ENCODE results near the gene SELENOT. TPM values are rescaled to one million over a fixed set of nuclear protein-coding genes. Genes with fewer than 3 reads are reported as not detected.

Gene SELENOT
- total RNA-seq, 1 experiment from 2014 or later = 81.6 TPM

GRCh38 chr3:150567328-150567727 is 35.8 kb upstream of the SELENOT start:
- Histone ChIP-seq H3K27me3 (ENCODE audit: insufficient read depth, low read length) (no peaks in the 10 kb centered on the region), H3K9me2 (ENCODE audit: insufficient read depth) (no peaks in the 10 kb centered on the region), H3K4me1 (ENCODE audit: control insufficient read depth in 1 of 2, insufficient read depth in 2 of 2, low read length in 2 of 2) (no peaks in the 10 kb centered on the region), H3K4me3 (replicated peaks in 1 of 2; ENCODE audit: low read depth in 1 of 2, low read length in 2 of 2) (no peak overlapping the region), H3K9ac (ENCODE audit: low read length) (no peak overlapping the region), H3K36me3 (ENCODE audit: control insufficient read depth in 1 of 2, insufficient read depth in 2 of 2, low read length in 2 of 2) (peaks cover 44 to 52% of the 10 kb centered on the region in 2 experiments), H3K27ac (ENCODE audit: low read depth, low read length) (no peak overlapping the region), H2AFZ (ENCODE audit: low read depth, low read length, poor library complexity, severe bottlenecking) (no peak overlapping the region), H3K9me3 (ENCODE audit: control insufficient read depth in 1 of 2, insufficient read depth in 1 of 2, low read depth in 1 of 2, low read length in 2 of 2) (no peaks in the 10 kb centered on the region), H3K4me2 (ENCODE audit: low read length) (no peak overlapping the region), H4K20me1 (ENCODE audit: insufficient read depth) (no peaks in the 10 kb centered on the region), H3K79me2 (ENCODE audit: insufficient read depth, low read length) (peaks cover 24% of the 10 kb centered on the region)
- ChIA-PET POLR2A (no interaction called here), CTCF (no interaction called here), RAD21 (ENCODE audit: low non-redundant PET in 1 of 2, low total read pairs in 2 of 2, uncharacterized antibody in 2 of 2, unreplicated experiment in 2 of 2) (no interaction called here)
- ATAC-seq = no peak
- no peak for DNase-seq (ENCODE audit: low read depth, low spot score)
- intact Hi-C loops (cut with micrococcal nuclease) = no loop called here
- TSS peak; percentile 6 for BruUV-seq (replicated peaks)
- no peak for TF ChIP-seq ATF3 (IDR thresholded peaks at IDR 0.05)
- TF ChIP-seq SRF (IDR thresholded peaks at IDR 0.05; ENCODE audit: low read depth) = no peak
- no peak for TF ChIP-seq RAD21 (IDR thresholded peaks at IDR 0.05; ENCODE audit: low read depth)

GRCh38 chr3:150577855-150578254 is 25.3 kb upstream of the SELENOT start:
- TF ChIP-seq POLR2AphosphoS5 (IDR thresholded peaks at IDR 0.05; ENCODE audit: low read depth, low read length) (no peak), CEBPB (IDR thresholded peaks at IDR 0.05; ENCODE audit: low read depth) (no peak), CTCF (IDR thresholded peaks at IDR 0.05 in 2 of 3, conservative IDR thresholded peaks at IDR 0.05 in 1 of 3; ENCODE audit: borderline replicate concordance in 1 of 3, insufficient read depth in 1 of 3, low read depth in 2 of 3, low read length in 2 of 3) (0 out of 6 replicates have a peak, but pooled peaks of 1 of the 3 experiments have one; percentile 10)
- RAD21 ChIA-PET (ENCODE audit: low non-redundant PET in 1 of 2, low total read pairs in 2 of 2, uncharacterized antibody in 2 of 2, unreplicated experiment in 2 of 2) = no interaction called here
- DNase-seq (ENCODE audit: low read depth, low spot score) = no peak

More at GRCh38 chr3:150577855-150578254, 25.3 kb upstream of the SELENOT start:
- POLR2A ChIA-PET = no interaction called here
- ATAC-seq = 0 out of 2 replicates have a peak, but pooled peaks have one; percentile 44
- no peak overlapping the region for H3K4me3 ChIP-seq (replicated peaks in 1 of 2; ENCODE audit: low read depth in 1 of 2, low read length in 2 of 2)
- peaks cover 68% of the 10 kb centered on the region for H3K79me2 ChIP-seq (ENCODE audit: insufficient read depth, low read length)
- H3K27me3 ChIP-seq (ENCODE audit: insufficient read depth, low read length) = no peaks in the 10 kb centered on the region
- no peaks in the 10 kb centered on the region for H3K9me2 ChIP-seq (ENCODE audit: insufficient read depth)
- BruUV-seq (replicated peaks) = no TSS peak
- intact Hi-C loops (cut with micrococcal nuclease) = no loop called here
- H3K4me2 ChIP-seq (ENCODE audit: low read length) = no peak overlapping the region
- no peak overlapping the region for H2AFZ ChIP-seq (ENCODE audit: low read depth, low read length, poor library complexity, severe bottlenecking)
- no peak overlapping the region for H3K27ac ChIP-seq (ENCODE audit: low read depth, low read length)
- H3K9ac ChIP-seq (ENCODE audit: low read length) = no peak overlapping the region
- peaks cover 29% of the 10 kb centered on the region in 2 experiments for H3K36me3 ChIP-seq (ENCODE audit: control insufficient read depth in 1 of 2, insufficient read depth in 2 of 2, low read length in 2 of 2)
- H3K9me3 ChIP-seq (ENCODE audit: control insufficient read depth in 1 of 2, insufficient read depth in 1 of 2, low read depth in 1 of 2, low read length in 2 of 2) = no peaks in the 10 kb centered on the region
- CTCF ChIA-PET = no interaction called here
- 0 out of 2 replicates have a peak, but pooled peaks cover 2% of the 10 kb centered on the region for H4K20me1 ChIP-seq (ENCODE audit: insufficient read depth)
- H3K4me1 ChIP-seq (ENCODE audit: control insufficient read depth in 1 of 2, insufficient read depth in 2 of 2, low read length in 2 of 2) = no peaks in the 10 kb centered on the region
